T-helper 2 cell treated with Interferon-gamma antibody and Interleukin-4, amounts not matched to agents 100 ng/mL and 5 ng/mL, for 36 hours (primary cell): ENCODE data around the gene SLC24A3. TPM values are rescaled to one million over a fixed set of nuclear protein-coding genes. Genes with fewer than 3 reads are reported as not detected.
"Not testable (repeated sequence)": the region's sequence is repeated elsewhere in the genome, so short reads cannot be mapped to it uniquely, and the experiment has no call there.

Experiments used
- intact Hi-C: fragments of 100-400 bp; cut with micrococcal nuclease; formaldehyde crosslinking; loops from one replicate; pipeline ENCODE4 v1.15.1; 2023
- total RNA-seq: library from RNA; stranded (reverse); gene quantifications from 2 replicates; pipeline ENCODE4 v1.2.3, GENCODE V29; 2022

SLC24A3 gene
- total RNA-seq, 1 donor from 2014 or later: not detected

DNA sequence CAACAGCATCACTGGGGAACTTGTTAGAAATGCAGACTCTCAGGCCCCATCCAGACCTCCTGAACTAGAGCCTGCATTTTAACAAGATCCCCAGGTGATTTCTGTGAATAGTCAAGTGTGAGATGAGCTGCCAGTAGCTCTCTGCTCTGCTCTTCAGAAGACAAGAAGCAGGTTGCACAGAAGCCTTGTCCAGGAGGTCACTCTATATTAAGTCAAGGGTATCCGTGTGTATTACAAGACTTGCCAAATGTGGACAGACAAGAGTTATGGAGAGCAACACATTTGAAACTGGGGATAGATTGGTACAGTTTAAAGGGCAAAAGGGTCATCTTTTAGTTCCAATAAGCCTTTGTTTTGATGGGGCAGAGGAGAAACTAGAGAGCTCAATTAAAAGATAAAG is 522.4 kb downstream of the SLC24A3 start:
- intact Hi-C loops: no loop called here

DNA sequence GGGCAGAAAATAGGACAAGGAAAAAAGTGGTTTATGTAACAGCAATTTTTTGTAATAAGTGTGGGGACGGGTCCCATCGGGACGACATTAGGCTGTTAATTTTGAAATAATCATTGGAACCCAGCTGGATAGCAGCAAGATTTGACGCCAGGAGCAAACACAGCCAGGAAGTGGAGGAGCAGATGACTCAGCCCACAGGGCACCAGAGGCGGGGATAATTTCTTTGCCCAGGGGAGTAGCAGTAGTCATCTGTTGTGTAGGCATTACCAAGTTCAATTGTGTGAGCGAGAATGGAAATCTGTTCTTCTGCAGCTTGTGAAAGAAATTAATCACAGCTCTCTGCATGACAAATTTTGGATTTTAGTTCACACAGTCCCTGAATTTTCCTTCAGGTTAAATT is 523.0 kb downstream of the SLC24A3 start:
- intact Hi-C loops: no loop called here

DNA sequence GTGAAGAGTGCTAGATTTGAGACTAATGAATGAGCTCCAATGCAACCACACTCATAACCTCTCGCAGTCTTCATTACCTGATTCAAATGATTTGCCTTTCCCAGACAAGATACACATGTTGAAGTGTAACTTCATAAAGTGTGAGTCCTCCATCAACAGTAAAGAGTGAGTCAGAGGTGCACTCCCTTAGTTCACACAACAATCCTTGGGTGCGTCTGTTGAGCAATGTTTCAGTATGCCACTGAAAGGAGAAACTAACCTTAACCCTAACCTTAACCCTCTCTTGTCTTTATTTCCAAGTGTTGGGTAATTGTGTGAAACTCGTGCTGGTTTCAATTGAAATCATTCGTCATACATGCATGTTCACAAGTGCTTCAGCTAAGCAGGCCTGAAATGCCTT is 524.6 kb downstream of the SLC24A3 start:
- intact Hi-C loops: no loop called here

- intact Hi-C loops: no loop called here
Measured at GRCh38 chr20:19738951-19739350, 526.5 kb downstream of the SLC24A3 start.

DNA sequence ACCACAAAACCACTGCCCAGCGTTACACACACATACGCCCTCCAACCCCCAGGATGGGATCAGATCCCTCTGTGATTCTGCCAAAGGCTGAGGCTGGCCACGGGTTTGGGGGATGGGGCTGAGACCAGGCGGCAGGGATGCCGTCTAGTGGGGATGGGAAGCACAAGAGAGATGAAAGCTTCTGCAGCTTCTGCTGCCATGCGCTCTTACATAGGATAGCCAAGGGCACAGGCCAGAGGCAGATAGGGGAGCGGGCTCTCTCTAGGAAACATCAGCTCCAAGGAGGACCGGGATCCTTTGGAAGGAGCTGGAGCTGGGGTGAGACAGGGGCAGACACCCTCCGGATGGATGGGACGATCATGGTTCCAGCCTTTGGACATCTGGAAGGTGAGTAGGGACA is 526.9 kb downstream of the SLC24A3 start:
- intact Hi-C loops: no loop called here

GRCh38 chr20:19740512-19740911 is 528.1 kb downstream of the SLC24A3 start:
- intact Hi-C loops: no loop called here

GRCh38 chr20:19741924-19742323 is 529.5 kb downstream of the SLC24A3 start:
- intact Hi-C loops: no loop called here

- intact Hi-C loops: no loop called here
Measured at GRCh38 chr20:19742974-19743639, 530.7 kb downstream of the SLC24A3 start.

DNA sequence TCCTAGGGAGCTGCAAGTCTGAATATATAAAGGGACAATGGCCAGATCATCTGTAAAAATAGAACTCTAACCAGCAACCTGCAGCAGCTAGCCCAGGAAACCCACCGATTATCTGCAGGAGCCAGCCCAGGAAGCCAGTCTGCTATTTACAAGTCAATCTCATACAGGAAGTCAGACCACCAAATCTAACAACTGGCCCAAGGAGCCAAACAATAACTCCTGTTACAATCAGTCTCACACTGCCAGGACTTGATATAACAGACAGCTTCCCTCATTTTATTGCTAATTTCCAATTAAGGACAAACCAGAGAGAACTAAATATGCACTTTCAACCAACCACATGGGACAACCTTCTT is 531.2 kb downstream of the SLC24A3 start:
- intact Hi-C loops: no loop called here

GRCh38 chr20:19745106-19745505 is 532.7 kb downstream of the SLC24A3 start:
- intact Hi-C loops: no loop called here

GRCh38 chr20:19745584-19745983 is 533.1 kb downstream of the SLC24A3 start:
- intact Hi-C loops: no loop called here

DNA sequence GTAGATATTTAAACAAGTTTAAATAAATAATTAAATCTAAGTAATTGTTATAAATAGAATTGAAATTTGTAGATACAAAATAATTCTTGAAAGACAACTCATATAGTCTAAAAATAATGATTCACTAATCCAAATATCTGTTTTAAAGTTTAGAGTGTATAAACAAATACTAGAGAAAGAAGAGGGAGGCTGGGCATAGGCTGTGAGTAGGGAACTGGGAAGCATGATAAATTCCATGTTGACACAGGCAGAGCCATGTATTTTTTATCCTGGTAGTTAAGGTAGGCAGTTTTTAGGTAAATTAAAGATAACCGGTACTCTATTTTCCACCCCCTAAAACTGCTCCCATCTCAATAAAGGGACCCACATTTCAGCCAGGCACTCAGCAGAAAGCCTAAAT is 534.0 kb downstream of the SLC24A3 start:
- intact Hi-C loops: no loop called here

GRCh38 chr20:19747903-19748302 is 535.5 kb downstream of the SLC24A3 start:
- intact Hi-C loops: no loop called here

- intact Hi-C loops: no loop called here
Measured at GRCh38 chr20:19748681-19749080, 536.2 kb downstream of the SLC24A3 start.

- intact Hi-C loops: no loop called here
Measured at GRCh38 chr20:19749618-19750071, 537.2 kb downstream of the SLC24A3 start.

- intact Hi-C loops: no loop called here
Measured at GRCh38 chr20:19750101-19750606, 537.7 kb downstream of the SLC24A3 start.

DNA sequence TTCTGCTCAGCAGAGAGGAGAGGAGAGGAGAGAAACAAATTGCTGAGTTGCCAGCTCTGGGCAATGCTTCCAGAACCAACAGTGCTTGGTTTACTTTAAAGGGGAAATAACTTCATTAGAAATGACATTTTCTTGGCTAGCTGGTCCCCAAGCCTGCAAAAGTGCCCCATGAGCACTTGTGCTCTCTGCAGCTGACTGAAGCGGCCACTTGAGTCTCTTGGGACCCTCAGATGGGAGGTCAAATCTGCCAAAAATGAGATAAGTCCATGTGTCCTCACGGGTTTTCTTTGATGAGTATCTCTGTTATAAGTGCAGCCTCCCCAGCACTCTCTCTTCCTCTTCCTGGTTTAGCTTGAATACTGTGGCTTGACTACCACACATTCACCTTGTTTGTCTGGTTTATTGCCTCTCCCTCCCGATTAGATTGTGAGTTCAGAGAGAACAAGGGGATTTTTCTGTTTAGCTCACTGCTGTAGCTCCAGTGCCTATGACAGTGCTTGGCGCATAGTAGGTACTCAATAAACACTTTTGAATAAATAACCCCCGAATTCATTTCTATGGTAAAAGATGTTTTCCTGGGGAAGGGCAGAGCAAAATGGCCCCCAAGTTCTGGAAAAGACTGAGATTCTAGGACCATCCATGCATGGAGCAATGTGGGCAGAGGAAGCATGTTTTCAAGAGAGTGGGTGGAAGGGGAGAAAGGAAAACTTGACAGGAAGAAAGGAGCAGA is 538.6 kb downstream of the SLC24A3 start:
- intact Hi-C loops: no loop called here

- intact Hi-C loops: not testable (repeated sequence)
Measured at GRCh38 chr20:19754201-19754600, 541.8 kb downstream of the SLC24A3 start.

- intact Hi-C loops: no loop called here
Measured at GRCh38 chr20:19756761-19757486, 544.5 kb downstream of the SLC24A3 start.

- intact Hi-C loops: no loop called here
Measured at GRCh38 chr20:19757487-19758132, 545.2 kb downstream of the SLC24A3 start.

GRCh38 chr20:19758133-19758500 is 545.7 kb downstream of the SLC24A3 start, which contains the start of gene RIN2:
Gene RIN2 (plus strand): TSS chr20:19758258. CDS start chr20:19889602, 131,344 bp downstream.
- intact Hi-C loops: no loop called here
